ENCODE data around the gene ELP4.
A peak's percentile ranks its signal among the peaks of the same experiment; 100 is the strongest.
"Not testable (repeated sequence)": the region's sequence is repeated elsewhere in the genome, so short reads cannot be mapped to it uniquely, and the experiment has no call there.

The ELP4 gene, protein sequence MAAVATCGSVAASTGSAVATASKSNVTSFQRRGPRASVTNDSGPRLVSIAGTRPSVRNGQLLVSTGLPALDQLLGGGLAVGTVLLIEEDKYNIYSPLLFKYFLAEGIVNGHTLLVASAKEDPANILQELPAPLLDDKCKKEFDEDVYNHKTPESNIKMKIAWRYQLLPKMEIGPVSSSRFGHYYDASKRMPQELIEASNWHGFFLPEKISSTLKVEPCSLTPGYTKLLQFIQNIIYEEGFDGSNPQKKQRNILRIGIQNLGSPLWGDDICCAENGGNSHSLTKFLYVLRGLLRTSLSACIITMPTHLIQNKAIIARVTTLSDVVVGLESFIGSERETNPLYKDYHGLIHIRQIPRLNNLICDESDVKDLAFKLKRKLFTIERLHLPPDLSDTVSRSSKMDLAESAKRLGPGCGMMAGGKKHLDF

DNA sequence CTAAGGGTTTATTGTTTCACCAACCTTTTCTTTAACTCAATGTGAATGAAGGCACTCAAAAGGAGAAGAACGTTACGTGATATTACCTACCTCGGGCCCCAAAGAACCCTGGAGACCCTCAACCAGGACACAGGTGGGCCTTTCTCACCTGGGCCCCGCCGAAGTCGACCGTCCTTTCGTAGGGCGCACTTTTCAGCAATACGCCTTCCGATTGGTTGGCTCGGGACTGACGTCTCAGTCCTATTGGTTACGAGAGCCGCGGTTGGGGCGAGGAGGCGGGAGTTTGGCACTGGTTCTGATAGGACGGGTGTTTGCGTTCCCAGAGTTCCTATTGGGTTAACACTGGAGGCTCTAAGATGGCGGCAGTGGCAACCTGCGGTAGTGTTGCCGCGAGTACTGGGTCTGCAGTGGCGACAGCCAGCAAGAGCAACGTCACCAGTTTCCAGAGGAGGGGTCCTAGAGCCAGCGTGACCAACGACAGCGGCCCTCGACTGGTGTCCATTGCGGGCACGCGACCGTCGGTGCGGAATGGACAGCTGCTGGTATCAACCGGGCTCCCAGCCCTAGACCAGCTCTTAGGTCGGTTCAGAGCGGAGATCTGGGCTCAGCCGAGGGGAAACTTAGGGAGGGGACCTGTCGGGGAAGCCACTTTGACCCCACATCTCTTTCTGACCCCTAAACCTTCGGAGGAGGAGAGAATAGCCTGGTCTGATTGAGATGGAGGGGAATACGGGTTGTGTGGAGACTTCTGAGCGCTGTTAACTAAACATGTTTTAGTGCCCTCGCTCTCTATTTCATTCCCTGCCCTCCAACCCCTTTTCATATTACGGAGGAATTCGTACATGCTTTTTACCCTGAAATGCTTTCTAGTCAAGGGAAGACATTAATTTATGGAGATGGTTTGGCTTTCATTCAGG lies at the start of gene ELP4, which contains the start of gene IMMP1L:
Gene ELP4, plus strand, starts transcription at position 339 of the 917 bp plus-strand sequence. Its CDS starts 18 bp downstream, at position 357.
Gene IMMP1L, minus strand, starts transcription at position 194 of the 917 bp plus-strand sequence. CDS start 46,346 bp downstream, outside the sequence.
- DNase-seq: peak; percentile 57 to 98 (median 92)

DNA sequence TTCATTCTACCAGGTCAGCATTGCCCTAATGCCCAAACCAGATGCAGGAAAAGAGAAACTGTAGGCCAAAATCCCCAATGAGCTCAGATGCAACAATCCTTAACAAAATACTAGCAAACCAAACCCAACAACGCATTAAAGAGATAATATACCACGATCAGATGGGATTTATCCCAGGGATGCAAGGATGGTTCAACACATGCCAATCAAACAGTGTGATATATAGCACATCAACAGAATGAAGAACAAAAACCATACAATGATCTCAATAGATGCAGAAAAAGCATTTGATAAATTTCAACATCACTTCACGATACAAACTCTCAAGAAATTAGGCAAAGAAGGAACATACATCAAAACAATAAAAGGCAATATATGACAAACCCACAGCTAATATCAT lies 45.1 kb upstream of the ELP4 start:
- DNase-seq: no peak

DNA sequence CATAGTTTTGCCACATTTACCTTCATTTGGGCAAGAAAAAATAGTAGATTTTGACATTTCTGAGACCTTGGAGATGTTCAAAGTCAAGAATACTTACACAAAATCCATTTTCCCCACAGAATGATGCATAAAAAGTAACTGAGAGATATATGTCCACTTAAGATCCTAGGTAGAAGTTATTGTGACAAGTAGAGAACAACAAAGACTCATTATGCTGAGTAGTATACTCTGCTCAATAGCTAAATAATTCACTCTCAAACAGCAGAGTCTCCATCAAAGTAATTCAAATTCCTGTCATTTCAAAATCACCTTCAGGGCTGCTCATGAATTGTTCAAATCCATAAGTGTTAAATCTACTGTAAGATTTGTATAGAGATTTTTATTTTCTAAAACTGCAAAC lies 35.5 kb upstream of the ELP4 start:
- DNase-seq: no peak

DNA sequence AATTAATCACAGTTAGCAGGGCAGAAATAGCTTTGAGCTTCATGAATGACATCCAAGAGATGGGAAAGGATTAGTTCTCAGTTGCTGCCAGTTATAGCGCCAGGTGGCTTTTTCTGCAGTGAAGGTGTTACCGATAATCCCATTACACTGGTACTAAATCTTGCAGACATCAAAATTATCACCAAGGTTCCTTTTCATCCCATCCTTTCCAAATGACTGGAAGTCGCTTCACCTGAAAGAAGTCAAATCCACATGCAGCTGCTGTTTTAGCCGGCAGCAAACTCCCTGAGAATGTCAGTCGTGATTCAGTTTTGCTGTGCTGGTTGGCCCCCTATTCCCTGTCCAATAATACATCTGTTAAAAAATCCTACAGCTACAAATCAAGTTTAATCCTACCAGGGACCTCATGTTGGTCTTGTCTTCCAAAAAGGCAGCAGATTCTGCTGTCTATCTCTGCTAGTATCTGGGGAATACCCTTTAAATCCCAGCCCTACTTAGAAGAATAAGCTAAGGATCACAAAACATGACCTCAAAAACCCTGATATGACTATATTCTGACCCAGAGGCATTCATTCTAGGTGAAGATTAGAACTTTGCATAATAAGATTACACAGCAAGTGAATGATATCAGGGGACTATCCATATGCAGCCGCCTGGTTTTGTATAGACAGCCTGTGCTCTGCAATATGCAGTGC lies 31.9 kb upstream of the ELP4 start:
- no peak for DNase-seq

DNA sequence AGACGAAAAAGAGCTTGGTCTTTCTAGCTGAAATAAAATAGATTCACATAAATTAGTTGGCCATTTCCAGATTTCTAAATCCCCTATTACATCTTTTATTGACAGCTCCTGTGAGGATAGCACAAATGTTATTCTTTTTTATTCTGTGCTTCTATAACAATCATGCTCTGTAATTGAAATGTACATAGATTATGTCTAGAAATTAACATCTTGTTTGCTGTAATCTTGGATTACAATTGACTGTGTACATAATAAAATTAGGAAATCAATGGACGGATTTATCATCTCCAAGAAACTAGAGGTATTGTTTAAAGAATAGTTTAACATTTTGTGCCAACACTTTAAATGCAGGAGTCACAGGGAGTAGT lies 31.4 kb upstream of the ELP4 start:
- no peak for DNase-seq

DNA sequence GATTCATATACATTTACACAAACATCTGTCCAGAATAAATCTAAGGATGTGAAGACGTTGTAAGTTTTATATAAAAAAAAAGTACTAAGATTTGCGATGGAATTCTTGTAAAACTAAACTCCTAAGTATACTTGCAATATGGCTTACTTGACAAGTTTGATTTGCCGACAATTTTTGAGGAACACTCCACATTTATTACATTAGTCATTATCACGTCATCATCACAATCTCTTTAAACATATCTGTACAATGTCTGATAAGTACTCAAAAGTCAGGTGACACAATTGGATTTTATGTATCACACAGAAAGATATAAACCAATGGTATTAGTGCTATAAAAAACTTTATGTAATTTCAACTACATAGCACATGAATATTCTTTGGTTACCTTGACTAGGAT lies 30.5 kb upstream of the ELP4 start:
- no peak for DNase-seq

DNA sequence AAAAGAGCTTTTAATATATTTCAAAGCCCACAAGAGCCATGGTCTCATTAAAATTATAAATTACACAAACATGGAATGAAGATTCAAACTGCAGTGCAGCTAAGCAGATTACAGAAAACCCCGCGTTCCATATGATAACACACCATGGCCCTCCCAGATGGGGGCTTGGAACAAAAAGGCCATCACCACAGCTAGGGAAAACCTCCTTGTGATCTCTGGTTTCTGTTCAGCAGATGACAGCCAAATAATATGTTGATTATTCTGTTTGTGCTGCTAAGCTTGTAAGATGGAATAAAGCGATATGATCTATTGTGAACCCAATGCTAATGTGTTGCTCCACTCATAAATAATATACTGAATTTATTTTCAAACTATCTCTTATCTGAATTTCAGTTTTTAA lies 28.6 kb upstream of the ELP4 start:
- no peak for DNase-seq

DNA sequence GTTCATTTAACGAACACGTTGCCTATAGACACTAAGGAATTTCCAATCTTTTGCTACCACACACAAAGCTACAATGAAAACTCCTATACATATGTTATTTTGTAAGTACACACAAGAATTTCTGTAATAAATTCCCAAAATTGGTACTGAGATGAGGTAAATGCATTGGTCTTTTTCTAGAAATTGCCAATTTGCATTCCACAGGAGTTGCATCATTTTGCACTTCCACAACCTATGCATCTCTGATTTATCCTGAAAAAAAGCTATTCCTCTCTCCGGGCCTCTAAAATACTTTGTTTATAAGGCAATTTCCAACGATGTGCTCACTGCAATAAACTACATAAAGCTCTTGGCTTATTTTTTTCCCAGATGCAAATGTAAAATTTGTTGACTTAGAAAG lies 25.1 kb upstream of the ELP4 start:
- no peak for DNase-seq

DNA sequence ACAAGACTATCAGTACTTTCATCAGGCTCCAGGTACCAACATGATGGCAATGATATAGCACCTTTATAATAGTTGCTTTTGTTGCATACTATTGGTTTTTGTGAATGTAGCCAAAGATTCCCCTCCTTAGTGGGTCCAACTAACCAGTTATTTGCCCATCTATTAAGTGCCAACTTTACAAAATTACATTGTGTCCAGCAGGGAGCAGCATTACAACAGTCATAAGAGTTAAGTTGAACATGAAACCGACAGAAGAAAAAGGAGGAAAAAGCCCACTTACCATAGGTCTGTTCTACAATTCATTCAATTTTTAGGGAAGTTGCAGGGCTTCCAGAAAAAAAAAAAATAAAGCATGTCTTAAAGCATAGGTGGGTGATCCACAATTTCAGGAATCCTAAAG lies 21.7 kb upstream of the ELP4 start:
- DNase-seq: peak in 2 of 51 donors; percentile 0 to 10

DNA sequence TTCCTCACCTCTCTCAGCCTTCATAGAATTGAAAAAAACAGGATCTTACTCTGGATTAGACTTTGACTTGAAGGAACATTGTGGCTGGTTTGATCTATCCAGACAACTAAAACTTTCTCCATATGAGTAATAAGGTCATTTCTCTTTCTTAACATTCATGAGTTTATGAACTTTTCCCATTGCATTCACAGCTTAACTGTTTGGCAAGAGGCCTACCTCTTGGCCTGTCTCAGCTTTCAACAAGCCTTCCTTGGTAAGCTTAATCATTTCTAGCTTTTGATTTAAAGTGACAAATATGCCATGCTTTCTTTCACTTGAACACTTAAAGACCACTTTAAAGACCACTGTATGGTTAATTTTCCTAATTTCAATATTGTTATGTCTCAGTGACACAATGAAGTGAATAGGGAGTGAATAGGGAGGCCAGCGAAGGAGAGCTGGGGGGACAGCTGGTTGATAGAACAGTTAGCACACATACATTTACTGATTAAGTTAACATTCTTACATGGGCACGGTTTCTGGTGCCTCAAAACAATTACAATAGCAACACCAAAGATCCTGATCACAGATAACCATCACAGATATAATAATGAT lies 17.1 kb upstream of the ELP4 start:
- no peak for DNase-seq

DNA sequence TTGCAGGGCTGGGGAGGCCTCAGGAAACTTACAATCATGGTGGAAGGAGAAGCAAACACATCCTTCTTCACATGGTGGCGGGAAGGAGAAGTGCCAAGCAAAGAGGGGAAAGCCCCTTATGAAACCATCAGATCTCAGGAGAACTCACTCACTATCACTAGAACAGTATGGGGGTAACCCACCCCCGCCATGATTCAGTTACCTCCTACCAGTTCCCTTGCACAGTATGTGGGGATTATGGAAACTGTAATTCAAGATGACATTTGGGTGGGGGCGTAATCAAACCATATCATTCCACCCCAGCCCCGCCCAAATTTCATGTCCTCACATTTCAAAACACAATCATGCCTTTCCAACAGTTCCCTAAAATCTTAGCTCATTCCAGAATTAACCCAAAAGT lies 16.3 kb upstream of the ELP4 start:
- DNase-seq: no peak

DNA sequence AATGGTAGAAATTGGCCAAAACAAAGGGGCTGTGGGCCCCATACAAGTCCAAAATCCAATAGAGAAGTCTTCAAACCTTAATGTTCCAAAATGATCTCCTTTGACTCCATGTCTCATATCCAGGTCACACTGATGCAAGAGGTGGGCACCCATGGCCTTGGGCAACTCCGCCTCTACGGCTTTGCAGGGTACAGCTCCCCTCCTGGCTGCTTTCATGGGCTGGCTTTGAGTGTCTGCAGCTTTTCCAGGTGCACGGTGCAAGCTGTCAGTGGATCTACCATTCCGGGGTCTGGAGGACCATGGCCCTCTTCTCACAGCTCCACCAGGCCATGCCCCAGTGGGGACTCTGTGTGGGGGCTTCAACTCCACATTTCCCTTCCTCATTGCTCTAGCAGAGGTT lies 15.8 kb upstream of the ELP4 start:
- DNase-seq: not testable (repeated sequence)

DNA sequence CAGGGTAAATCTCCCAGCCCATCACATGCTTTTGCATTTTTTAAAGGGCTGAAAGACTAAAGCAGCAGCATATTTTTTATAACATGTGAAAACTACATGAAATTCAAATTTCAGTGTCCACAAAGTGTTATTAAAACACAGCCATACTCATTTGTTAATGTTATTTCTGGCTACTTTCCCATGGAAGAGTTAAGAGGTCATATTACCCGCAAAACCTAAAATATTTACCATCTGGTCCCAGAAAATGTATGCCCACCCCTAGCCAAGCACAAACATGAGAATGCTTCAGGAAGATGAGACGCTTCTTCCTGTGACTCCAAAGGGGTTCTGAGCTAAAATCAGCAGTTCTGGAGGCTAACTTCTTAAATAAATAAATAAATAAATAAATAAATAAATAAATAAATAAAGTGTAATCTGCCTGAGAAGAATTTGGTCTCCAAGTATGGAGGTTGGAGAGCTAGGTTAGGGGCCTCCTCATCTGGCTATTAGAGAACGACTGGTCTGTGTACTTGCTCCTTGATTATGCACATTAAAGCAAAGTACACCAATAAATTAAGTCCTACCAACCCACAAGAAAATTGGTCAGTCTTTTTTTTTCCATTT lies 9.9 kb upstream of the ELP4 start:
- DNase-seq: no peak

DNA sequence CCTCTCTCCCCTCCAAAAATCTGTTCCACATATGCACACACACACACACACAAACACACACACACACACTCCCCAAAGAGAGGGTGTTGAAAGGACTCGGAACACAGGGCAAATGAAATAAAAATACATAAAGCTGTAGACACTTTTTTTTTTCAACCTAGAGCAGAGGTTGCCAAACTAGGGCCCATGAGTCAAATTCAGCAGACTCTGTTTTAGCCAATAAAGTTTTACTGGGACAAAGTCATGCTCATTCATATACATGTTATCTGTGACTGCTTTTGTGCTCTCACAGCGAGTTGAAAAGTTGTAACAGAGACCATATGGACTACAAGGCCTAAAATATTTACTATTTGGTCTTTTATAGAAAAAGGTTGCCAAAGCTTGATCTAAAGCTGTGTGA lies 9.0 kb upstream of the ELP4 start:
- DNase-seq: no peak

DNA sequence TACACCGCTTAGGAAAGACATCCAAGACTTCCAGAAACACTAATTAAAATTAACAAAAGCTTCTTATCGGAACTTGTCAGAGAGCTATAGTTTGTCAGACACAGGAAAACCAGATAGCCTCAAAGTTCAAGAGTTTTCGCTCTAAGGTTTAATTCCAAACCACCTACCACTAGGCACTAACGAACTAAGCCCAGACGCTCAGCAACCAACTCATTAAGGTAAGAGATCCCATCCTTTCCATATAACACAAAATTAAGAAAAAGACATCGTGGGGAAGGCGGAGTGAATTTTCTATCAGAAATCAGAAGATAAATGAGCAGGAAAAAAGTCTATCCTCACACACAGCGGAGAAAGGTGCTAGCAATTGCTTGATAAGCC lies 527 bp upstream of the ELP4 start:
- DNase-seq: no peak

DNA sequence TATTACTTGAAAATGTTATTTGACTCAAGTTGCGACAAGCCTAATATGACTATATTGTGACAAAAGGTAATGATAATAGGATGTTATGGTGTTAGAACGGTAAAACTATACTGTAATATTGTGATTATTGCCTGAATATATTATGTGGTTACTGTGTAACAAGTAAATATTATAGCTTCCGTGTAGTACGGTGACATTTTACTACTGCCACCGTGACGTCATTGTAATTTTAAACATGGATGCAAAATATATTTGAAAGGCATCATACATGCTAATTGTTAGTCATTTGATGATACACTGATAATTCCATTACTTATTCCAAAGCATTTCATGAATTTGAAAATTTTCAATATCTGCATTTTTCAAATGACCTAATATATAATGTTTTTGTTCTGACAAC lies 2.5 kb downstream of the ELP4 start:
- DNase-seq: no peak

DNA sequence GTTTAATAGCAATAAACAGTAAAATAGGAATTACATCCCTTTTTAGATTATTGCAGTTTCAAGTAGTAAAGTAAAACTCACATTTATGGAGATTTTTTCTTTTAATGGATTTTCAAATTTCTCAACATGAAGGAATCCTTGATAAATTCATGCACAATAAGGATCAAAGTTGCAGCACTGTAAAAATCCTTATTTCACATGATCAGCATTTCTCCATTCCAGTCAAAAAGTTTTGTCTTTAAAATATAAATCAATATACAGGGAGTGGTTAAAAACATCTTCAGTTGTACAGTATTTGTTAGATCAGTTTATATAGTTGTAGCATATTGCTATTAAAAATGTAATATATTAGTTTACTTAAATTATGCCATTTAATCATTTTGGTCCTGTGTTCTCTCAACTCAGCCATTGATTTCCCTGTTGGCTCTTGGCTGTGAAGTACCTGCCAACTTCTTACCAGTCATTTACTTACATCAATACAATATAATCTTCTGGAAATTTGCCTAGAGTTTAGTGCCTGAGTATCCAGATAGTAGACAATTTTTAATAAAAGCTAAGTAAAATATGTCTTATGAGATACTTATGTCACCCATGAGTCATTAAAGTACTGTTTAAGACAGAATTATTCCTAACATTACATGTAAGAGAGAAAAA lies 12.1 kb downstream of the ELP4 start:
- no peak for DNase-seq

DNA sequence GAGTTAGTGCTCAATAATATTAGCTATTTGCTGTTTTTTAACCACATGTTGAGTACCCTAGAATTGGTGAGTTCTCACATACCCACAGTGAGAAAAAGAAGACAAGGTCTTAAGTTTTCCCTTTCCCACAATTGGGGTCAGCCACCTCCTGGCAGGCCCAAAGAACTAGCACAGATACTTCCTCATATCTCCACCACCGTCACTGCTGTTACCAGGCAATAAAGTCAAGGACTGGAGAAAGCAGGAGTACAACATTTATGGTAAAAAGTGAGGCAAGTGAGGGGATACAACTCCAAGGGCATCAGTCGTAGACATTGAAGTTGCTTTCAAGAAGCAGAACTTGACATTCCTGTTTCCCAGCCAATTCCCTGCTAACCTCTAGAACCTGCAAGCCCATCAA lies 19.6 kb downstream of the ELP4 start:
- no peak for DNase-seq

DNA sequence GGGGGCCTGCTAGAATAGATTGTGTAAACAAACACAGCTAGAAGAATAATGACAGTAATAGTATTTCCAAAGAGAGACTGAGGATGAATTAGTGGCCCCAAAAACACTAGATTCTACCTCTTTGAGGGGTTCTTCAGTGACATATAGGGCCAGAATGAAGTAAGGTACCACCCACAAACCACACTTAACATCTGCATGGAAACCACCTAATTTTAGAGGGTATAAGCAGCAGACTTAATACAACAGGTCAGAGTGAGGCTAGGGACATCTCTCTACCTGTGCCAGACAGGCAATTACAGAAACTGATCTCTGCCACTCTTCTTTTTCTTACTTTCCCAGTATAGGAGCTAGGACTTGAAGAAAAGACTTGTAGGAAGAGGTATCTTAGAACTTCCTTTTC lies 20.1 kb downstream of the ELP4 start:
- no peak for DNase-seq

DNA sequence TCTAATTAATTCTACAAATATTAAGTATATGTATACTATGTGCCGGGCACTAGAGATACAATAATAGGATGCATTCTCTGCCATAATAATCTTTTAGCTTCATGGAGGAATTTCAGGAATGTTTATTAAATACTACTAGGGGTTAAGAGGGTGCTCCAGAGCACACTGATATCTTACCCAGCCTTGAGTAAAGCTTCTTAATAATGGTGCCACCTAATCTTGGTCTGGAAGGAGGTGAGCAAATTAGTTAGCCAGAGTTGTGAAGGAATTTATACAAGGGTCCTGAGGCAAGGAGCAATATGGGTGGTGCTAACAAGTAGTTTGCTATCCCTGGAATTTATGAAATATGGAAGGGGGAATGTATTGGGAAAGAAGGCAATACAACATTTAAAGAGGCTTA lies 21.7 kb downstream of the ELP4 start:
- no peak for DNase-seq

DNA sequence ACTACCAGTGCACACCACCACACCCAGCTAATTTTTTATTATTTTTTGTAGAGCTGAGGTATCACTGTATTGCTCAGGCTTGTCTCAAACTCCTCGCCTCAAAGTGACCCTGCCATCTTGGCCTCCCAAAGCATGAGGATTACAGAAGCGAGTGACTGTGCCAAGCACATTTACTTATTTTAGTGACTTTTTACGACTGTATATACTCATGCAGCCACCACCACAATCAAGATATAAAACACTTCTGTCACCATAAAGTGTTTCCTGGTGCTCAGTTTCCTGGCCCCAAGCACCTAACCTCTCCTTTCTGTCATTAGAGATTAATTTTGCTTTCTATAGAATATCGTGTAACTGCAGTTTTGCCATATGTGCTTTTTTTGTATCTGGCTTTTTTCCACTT lies 25.9 kb downstream of the ELP4 start:
- DNase-seq: no peak

All from hypothalamus (tissue), 51 donors.